Mucosa of rectum (tissue), 2 donors: Measurements from ENCODE around the gene DOK6.

ENCODE experiments used
- H3K27ac ChIP-seq, 2 donors: one replicate each; pipeline ENCODE4 v1.7.0; 2013; ENCODE audit warnings: inconsistent platforms in 2 of 2, low read depth in 2 of 2, low read length in 2 of 2
- H3K27me3 ChIP-seq, 2 donors: one replicate each; pipeline ENCODE4 v1.7.0; 2013; ENCODE audit warnings: low read length in 2 of 2; ENCODE audit not compliant: control insufficient read depth in 2 of 2, insufficient read depth in 2 of 2
- H3K36me3 ChIP-seq, 2 donors: one replicate each; pipeline ENCODE4 v1.7.0; 2013; ENCODE audit warnings: low read length in 2 of 2; ENCODE audit not compliant: control insufficient read depth in 2 of 2, insufficient read depth in 2 of 2
- H3K4me1 ChIP-seq, 2 donors: one replicate each; pipeline ENCODE4 v1.7.0; 2013; ENCODE audit warnings: low read length in 2 of 2, mild to moderate bottlenecking in 1 of 2; ENCODE audit not compliant: control insufficient read depth in 2 of 2, insufficient read depth in 2 of 2
- H3K4me3 ChIP-seq, 2 donors: one replicate each; pipeline ENCODE4 v1.7.0; 2013; ENCODE audit warnings: low read length in 2 of 2
- H3K9ac ChIP-seq, 2 donors: one replicate each; pipeline ENCODE4 v1.7.0; 2013; ENCODE audit warnings: low read length in 2 of 2, low read depth in 1 of 2, mild to moderate bottlenecking in 1 of 2
- H3K9me3 ChIP-seq, 2 donors: one replicate each; pipeline ENCODE4 v1.7.0; 2013; ENCODE audit warnings: low read length in 2 of 2; ENCODE audit not compliant: control insufficient read depth in 2 of 2
- donor health status: healthy.
- donor health status: Normal muscosa, but diverticular disease.

The DOK6 gene

DNA sequence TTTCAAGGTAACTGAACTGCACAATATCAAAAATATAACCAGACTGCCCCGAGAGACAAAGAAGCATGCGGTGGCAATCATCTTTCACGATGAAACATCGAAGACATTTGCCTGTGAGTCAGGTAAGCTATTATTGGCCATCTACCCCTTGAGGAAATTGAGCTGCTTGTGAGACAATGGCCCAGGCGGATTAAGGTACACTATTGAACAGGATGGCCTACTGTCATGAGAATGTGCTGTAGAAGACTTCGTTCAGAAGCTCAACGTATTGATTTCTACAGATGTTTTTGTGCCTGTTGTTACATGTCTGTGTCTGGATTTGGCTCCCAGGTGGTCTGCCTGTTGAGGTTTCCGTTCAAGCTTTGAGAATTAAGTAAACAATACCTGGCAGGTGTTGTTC, 198.7 kb downstream of the DOK6 start:
- no peak overlapping the region for H3K4me3 ChIP-seq
- no peaks in the 10 kb centered on the region for H3K27me3 ChIP-seq
- no peaks in the 10 kb centered on the region for H3K36me3 ChIP-seq
- no peaks in the 10 kb centered on the region for H3K9me3 ChIP-seq
- H3K4me1 ChIP-seq: no peaks in the 10 kb centered on the region
- H3K27ac ChIP-seq: no peak overlapping the region
- H3K9ac ChIP-seq: no peak overlapping the region

DNA sequence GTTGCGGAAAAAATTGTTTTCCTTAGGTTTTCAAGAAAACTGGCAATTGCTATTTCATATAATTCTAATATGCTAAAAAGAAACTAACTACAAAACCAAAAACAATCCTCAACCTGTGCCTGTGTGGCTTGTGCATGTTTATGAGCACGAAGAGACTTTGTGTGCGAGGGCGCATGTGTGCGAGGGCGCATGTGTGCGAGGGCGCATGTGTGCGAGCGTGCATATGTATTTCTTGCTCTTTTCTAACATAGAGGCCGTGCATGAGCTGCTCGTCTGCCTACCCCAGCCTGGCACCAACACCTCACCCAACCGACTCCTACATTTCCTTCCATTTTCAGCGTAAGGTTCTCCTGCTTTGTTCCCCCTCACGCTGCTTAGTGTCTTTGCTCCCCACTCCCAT, 211.6 kb downstream of the DOK6 start:
- no peaks in the 10 kb centered on the region for H3K4me1 ChIP-seq
- no peaks in the 10 kb centered on the region for H3K9me3 ChIP-seq
- no peaks in the 10 kb centered on the region for H3K36me3 ChIP-seq
- no peak overlapping the region for H3K4me3 ChIP-seq
- H3K27me3 ChIP-seq: no peaks in the 10 kb centered on the region
- no peak overlapping the region for H3K9ac ChIP-seq
- no peak overlapping the region for H3K27ac ChIP-seq

DNA sequence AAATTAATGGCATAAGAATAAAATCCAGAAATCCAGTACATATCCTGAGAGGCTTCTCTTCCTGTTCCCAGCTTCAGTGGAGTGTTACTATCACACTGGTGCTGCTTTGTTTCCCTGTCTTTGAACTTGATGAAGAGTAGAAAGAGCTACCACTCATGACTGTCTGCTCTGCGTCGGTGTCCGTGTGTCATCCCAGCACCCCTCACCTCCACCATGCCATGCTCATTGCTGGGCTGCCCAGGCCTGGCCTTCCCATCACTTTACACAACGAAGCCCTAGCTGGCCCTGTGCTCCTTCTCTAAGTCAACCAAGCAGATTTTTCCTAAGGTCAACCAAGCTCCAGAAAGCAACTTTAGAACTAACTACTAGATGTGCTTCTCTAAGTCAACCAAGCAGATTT, 215.4 kb downstream of the DOK6 start:
- Histone ChIP-seq H3K9ac (no peak overlapping the region), H3K27me3 (no peaks in the 10 kb centered on the region), H3K4me3 (no peak overlapping the region), H3K36me3 (no peaks in the 10 kb centered on the region), H3K4me1 (no peaks in the 10 kb centered on the region), H3K9me3 (no peaks in the 10 kb centered on the region), H3K27ac (no peak overlapping the region)

DNA sequence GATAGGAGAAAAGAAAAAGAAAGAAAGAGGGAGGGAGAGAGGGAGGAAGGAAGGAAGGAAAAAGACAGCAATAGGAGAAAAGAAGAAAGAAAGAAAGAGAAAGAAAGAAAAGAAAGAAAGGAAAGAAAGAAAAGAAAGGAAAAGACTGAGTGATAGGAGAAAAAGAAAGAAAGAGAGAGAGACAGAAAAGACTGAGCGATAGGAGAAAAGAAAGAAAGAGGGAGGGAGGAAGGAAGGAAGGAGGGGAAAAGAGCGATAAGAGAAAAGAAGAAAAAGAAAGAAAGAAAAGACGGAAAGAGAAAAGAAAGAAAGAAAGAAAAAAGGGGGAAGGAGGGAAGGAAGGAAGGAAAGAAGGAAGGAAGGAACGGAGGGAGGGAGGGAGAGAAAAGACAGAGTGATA, 216.7 kb downstream of the DOK6 start:
- no peaks in the 10 kb centered on the region for H3K36me3 ChIP-seq
- no peak overlapping the region for H3K27ac ChIP-seq
- H3K9me3 ChIP-seq: no peaks in the 10 kb centered on the region
- H3K27me3 ChIP-seq: no peaks in the 10 kb centered on the region
- H3K4me3 ChIP-seq: no peak overlapping the region
- H3K9ac ChIP-seq: no peak overlapping the region
- no peaks in the 10 kb centered on the region for H3K4me1 ChIP-seq

DNA sequence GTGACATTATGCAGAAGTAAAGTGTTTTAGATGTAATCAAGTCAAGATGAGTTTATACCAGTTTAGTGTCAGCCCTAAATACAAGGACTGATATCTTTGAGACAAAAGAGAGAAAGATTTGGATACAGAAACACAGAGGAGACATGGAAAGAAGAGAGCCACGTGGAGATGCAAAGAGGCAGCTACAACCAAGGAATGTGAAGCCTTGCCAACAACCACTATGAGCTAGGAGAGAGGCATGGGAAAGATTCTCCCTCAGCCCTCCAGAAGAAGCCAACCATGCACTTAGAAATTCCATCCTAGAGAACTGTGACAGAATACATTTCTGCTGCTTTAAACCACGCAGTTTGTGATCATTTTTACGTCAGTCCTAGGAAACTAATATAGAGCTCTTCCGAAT, 217.2 kb downstream of the DOK6 start:
- Histone ChIP-seq H3K4me3 (no peak overlapping the region), H3K9ac (no peak overlapping the region), H3K27me3 (no peaks in the 10 kb centered on the region), H3K9me3 (no peaks in the 10 kb centered on the region), H3K27ac (no peak overlapping the region), H3K36me3 (no peaks in the 10 kb centered on the region), H3K4me1 (no peaks in the 10 kb centered on the region)

DNA sequence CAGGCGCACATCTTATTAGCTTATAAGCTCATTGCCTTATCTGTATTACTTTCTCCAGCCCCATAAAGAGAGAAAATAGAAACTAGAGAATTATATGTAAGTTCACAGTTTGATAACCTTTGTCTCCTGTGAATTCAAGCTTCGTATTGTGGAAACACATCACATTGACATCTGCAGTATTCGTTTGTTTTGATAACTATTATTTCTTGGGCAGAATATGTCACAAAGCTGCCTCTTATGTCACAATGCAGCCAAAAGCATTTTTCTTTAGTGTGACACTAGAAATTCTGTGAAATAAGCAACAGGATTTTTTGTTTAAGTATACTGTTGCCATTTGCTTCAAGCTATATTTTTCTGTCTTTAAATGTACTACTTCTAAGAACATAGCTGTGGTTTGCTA, 221.5 kb downstream of the DOK6 start:
- no peaks in the 10 kb centered on the region for H3K27me3 ChIP-seq
- H3K36me3 ChIP-seq: no peaks in the 10 kb centered on the region
- no peaks in the 10 kb centered on the region for H3K4me1 ChIP-seq
- H3K4me3 ChIP-seq: no peak overlapping the region
- no peaks in the 10 kb centered on the region for H3K9me3 ChIP-seq
- H3K27ac ChIP-seq: no peak overlapping the region
- no peak overlapping the region for H3K9ac ChIP-seq

DNA sequence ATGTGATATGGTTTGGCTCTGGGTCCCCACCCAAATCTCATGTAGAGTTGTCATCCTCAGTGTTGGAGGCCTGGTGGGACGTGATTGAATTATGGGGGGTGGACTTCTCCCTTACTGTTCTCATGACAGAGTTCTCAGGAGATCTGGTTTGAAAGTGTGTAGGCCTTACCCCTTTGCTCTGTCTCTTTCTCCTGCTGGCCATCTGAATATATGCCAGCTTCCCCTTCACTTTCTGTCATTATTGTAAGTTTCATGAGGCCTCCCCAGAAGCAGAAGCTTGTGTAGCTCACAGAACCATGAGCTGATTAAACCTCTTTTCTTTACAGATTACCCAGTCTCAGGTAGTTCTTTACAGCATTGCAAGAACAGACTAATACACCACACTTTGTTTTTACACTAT, 222.3 kb downstream of the DOK6 start:
- H3K4me1 ChIP-seq: no peaks in the 10 kb centered on the region
- no peak overlapping the region for H3K9ac ChIP-seq
- no peak overlapping the region for H3K4me3 ChIP-seq
- H3K27ac ChIP-seq: no peak overlapping the region
- H3K27me3 ChIP-seq: no peaks in the 10 kb centered on the region
- no peaks in the 10 kb centered on the region for H3K36me3 ChIP-seq
- H3K9me3 ChIP-seq: no peaks in the 10 kb centered on the region

DNA sequence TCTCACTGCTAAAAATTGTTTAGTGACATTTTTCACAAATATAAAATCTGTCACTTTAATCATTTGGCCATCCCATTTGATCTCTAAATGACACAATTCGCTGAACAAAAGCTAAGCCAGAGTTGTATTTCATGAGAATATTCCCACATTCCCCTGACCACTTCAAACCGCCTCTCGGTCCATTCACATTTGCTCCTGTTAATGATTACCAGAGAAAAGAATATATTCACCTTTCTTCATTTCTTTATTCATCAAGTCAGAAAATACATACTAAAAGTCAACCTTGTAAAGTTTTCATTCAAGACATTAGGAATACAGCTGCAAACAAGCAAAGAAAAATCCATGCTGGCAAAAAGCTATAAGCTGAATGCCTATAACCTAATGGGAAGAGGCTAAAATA, 225.5 kb downstream of the DOK6 start:
- Histone ChIP-seq H3K4me3 (no peak overlapping the region), H3K4me1 (no peaks in the 10 kb centered on the region), H3K27me3 (no peaks in the 10 kb centered on the region), H3K9me3 (no peaks in the 10 kb centered on the region), H3K36me3 (no peaks in the 10 kb centered on the region), H3K9ac (no peak overlapping the region), H3K27ac (no peak overlapping the region)

DNA sequence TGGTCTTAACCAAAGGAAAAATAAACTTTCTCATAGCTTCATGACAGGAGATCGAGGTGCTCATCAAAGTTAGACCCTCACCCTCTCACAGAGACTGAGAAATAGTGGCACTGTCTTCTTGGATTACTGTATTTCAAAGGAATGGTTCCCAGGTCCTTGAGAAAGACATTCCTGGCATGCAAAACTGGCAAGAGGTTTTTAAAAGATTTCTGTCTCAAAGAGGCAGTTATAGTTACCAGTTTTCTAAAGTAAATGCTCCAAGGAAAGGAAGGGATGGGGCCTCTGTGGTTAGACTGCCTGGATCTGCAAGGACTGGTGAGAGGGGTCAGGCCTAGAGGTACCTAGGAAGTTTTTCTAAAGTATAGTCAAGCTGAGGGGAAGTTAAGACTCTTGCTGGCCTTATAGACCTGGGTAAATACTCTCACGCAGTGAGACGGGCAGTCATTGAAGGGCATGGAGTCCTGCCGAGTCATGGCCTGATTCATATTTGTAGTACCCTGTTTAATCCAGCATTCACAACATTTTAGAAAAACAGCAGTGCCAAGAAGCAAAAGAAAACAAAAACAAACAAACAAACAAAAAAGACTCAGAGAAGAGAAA, 226.1 kb downstream of the DOK6 start:
- no peak overlapping the region for H3K27ac ChIP-seq
- no peaks in the 10 kb centered on the region for H3K36me3 ChIP-seq
- no peak overlapping the region for H3K4me3 ChIP-seq
- H3K27me3 ChIP-seq: no peaks in the 10 kb centered on the region
- no peaks in the 10 kb centered on the region for H3K4me1 ChIP-seq
- no peaks in the 10 kb centered on the region for H3K9me3 ChIP-seq
- H3K9ac ChIP-seq: no peak overlapping the region

DNA sequence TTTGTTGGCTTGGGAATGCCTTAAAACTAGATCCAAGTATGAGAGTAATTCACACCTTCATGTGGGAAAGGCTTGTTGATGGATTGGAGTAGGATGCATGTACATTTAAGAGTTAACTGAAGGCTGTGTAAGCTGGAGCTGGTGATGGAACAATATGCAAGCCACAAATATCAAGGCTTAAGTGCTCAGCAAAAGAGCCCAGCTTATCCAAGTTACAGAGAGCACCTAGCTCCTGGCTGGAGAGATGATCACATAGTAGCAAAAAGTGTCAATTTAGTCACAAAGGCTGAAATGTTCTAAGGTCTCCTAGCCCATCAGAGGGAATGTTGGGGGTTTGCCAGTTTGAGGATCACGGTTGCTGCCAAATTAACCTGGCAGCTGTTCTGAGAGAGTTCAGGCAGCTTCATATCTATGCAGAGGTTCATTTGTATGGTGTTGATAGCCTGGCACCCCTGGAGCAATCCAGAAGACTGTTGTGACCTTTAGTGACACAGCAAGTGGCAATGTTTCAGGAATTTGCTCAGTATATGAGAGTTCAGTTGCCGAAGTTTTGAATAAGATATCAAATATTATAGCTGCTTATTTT, 228.2 kb downstream of the DOK6 start:
- H3K9ac ChIP-seq: no peak overlapping the region
- H3K4me1 ChIP-seq: no peaks in the 10 kb centered on the region
- H3K27ac ChIP-seq: no peak overlapping the region
- H3K9me3 ChIP-seq: no peaks in the 10 kb centered on the region
- no peaks in the 10 kb centered on the region for H3K27me3 ChIP-seq
- no peak overlapping the region for H3K4me3 ChIP-seq
- no peaks in the 10 kb centered on the region for H3K36me3 ChIP-seq

DNA sequence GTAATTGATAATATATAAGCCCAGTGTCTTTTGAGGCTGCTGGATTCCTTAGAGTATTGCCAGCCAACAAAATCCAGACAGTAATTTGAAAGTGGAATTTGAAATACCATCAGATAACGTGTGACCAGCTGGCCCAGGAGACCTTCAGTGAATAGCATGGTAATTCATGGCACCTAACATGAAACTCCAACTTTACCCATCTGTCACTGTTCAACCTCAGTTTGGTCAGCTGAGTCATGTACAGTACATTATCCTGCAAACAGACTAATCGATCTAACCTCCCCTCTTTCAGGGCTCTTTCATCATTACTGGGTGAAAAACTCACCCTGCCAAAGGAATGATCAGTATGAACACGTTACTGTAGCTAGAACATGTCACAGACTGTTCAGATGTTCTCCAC, 230.6 kb downstream of the DOK6 start:
- Histone ChIP-seq H3K27me3 (no peaks in the 10 kb centered on the region), H3K9ac (no peak overlapping the region), H3K36me3 (no peaks in the 10 kb centered on the region), H3K4me3 (no peak overlapping the region), H3K9me3 (no peaks in the 10 kb centered on the region), H3K4me1 (no peaks in the 10 kb centered on the region), H3K27ac (no peak overlapping the region)
